Measurements from ENCODE around the gene UNC13C. TPM values are rescaled to one million over a fixed set of nuclear protein-coding genes. Genes with fewer than 3 reads are reported as not detected.

Gene UNC13C
- total RNA-seq, 4 donors from 2014 or later, result 0.17 to 0.44 TPM; not detected in 2

DNA sequence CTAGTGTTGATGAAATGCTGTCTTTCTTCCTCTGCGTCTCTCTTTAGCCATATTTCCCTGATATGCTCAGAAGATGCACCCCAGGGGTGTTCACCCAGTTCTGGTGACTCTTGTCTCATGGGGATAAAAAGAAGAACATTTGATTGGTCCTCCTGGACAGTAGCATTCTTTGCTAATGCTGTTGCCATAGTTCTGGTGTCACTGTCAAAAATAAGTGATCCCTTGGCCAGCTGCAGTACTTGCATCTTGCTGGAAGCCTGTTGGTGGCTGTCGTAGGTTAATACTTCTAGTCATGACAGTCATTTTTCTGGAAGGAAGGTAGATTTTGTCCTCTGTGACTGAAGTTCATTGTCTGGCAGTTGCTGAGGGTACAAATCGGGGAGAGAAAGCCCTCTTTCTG, 124.5 kb downstream of the UNC13C start:
- TF ChIP-seq, protein P1, sequence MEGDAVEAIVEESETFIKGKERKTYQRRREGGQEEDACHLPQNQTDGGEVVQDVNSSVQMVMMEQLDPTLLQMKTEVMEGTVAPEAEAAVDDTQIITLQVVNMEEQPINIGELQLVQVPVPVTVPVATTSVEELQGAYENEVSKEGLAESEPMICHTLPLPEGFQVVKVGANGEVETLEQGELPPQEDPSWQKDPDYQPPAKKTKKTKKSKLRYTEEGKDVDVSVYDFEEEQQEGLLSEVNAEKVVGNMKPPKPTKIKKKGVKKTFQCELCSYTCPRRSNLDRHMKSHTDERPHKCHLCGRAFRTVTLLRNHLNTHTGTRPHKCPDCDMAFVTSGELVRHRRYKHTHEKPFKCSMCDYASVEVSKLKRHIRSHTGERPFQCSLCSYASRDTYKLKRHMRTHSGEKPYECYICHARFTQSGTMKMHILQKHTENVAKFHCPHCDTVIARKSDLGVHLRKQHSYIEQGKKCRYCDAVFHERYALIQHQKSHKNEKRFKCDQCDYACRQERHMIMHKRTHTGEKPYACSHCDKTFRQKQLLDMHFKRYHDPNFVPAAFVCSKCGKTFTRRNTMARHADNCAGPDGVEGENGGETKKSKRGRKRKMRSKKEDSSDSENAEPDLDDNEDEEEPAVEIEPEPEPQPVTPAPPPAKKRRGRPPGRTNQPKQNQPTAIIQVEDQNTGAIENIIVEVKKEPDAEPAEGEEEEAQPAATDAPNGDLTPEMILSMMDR (IDR thresholded peaks at IDR 0.05; ENCODE audit: low read depth), result no peak

- TF ChIP-seq, protein P1 (IDR thresholded peaks at IDR 0.05; ENCODE audit: low read depth), result no peak
These were observed 130.8 kb downstream of the UNC13C start for GRCh38 chr15:54109014-54109413.

DNA sequence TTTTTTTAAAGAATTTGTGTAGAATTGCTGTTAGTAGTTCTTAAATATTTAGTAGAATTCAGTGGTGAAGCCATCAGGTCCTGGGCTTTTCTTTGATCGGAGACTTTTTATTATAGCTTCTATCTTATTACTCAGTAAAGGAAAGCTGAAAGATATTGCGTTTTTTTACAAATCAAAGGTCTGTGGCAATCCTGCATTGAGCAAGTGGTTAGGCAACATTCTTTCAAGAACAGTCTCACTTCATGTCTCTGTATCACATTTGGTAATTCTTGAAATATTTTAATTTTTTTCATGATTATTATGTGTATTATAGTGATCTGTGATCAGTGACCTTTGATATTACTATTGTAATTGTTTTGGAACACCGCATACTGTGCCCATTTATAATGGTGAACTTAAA, 140.8 kb downstream of the UNC13C start:
- TF ChIP-seq, protein P1 (IDR thresholded peaks at IDR 0.05; ENCODE audit: low read depth), result no peak

GRCh38 chr15:54120949-54121463, 142.8 kb downstream of the UNC13C start:
- TF ChIP-seq, protein P1 (IDR thresholded peaks at IDR 0.05; ENCODE audit: low read depth), result no peak

DNA sequence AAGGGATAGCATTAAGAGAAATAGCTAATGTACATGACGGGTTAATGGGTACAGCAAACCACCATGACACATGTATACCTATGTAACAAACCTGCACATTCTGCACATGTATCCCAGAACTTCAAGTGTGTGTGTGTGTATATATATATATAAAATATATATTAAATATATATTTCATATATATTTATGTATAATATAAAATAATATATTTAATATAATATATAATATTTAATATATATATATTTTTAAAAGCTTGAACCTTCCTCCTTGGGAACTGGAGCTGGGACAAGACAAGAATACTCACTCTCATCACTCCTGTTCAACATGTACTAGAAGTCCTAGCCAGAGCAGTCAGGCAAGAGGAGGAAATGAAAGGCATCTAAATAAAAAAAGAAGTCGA, 149.3 kb downstream of the UNC13C start:
- TF ChIP-seq, protein P1 (IDR thresholded peaks at IDR 0.05; ENCODE audit: low read depth), result no peak

- TF ChIP-seq, protein P1 (IDR thresholded peaks at IDR 0.05; ENCODE audit: low read depth), result no peak
These were observed 153.2 kb downstream of the UNC13C start for GRCh38 chr15:54131410-54131809.

GRCh38 chr15:54149115-54149531, 170.9 kb downstream of the UNC13C start:
- TF ChIP-seq, protein P1 (IDR thresholded peaks at IDR 0.05; ENCODE audit: low read depth), result no peak
